Body of pancreas (tissue), 4 donors: ENCODE results near the gene SIRPA.

Source experiments
- CTCF ChIP-seq, 7 experiments: fragments of 450-650 bp in 4 of 7; fragments of 200-600 bp in 3 of 7; sonication (generic) in 3 of 7; IDR thresholded peaks; one replicate each; pipeline ENCODE4 v1.5.1; 2016 to 2019; ENCODE audit warnings: antibody characterized with exemption in 7 of 7
- POLR2A ChIP-seq, 3 donors: fragments of 450-650 bp; IDR thresholded peaks; one replicate each; pipeline ENCODE4 v1.6.1; 2016; ENCODE audit warnings: antibody characterized with exemption in 3 of 3, mild to moderate bottlenecking in 2 of 3

DNA sequence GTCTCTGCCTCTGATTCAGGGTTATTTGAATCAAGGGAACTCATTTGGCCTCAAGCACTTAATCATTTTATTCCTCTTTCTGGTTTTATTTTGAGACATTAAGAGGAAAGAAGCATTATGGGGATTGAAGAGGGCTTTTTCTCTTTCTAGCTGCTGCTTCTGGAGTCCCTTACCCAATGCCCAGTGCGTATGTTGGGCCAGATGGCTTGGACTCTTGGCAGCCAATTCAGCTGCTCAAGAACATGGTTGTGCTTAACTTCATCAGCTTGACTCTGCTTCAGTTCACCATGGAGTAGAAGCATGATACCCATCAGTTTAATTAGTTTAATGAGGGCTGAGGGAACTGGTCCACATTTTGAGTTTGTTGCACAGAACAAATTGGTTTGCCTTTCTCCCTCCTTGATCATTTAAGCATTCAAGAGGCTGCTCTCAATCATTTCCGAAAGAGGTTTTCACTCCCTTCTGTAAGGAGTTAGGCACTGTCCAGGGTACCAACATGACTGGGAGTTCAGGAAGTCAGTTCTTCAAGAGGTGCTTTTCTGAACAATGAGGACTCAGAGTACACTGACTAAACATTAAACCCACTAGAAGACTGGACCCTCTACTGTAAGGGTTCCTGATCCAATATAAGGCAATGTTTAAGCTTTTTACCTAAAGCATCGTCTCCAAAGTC is 84.0 kb downstream of the SIRPA start:
- TF ChIP-seq CTCF (IDR thresholded peaks at IDR 0.05): no peak
- no peak for TF ChIP-seq POLR2A (IDR thresholded peaks at IDR 0.05)
